Measurements from ENCODE around the gene SAMSN1. TPM values are rescaled to one million over a fixed set of nuclear protein-coding genes. Genes with fewer than 3 reads are reported as not detected.

SAMSN1 gene
- total and polyA plus RNA-seq, 12 donors: 0.28 to 12.8 (median 1.6) TPM

DNA sequence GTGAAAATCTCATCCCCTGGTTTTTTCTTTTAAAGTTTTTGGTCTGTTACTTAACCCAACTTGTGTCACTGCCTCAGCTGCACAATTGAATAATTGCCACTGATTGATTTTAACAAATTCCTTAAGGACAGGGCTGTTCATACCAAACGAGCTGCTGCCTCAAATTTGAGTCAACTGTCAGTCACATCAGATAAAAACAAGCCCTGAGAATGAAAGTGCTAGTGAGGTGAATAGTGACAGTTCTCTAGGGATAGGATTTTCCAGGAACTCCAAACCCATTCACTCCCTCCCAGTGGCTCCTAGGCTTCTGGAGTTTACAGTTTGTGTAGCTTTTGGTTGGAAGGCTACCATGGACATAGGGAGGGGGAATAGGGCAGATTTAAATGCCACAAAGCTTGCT is 79.4 kb downstream of the SAMSN1 start:
- intact Hi-C loops (cut with DNase I): no loop called here
- no peak for DNase-seq
- Histone ChIP-seq H3K4me3 (no peak overlapping the region), H3K4me1 (no peaks in the 10 kb centered on the region), H3K36me3 (no peaks in the 10 kb centered on the region), H3K9me3 (peaks cover 0 to 4% (median 0%) of the 10 kb centered on the region in 11 donors), H3K27me3 (no peaks in the 10 kb centered on the region), H3K27ac (no peak overlapping the region)
- WGBS, 2 donors: 3 to 8% methylated on average over 1 of the region's 1 CpG
- no peak for ATAC-seq
- TF ChIP-seq, protein P1, sequence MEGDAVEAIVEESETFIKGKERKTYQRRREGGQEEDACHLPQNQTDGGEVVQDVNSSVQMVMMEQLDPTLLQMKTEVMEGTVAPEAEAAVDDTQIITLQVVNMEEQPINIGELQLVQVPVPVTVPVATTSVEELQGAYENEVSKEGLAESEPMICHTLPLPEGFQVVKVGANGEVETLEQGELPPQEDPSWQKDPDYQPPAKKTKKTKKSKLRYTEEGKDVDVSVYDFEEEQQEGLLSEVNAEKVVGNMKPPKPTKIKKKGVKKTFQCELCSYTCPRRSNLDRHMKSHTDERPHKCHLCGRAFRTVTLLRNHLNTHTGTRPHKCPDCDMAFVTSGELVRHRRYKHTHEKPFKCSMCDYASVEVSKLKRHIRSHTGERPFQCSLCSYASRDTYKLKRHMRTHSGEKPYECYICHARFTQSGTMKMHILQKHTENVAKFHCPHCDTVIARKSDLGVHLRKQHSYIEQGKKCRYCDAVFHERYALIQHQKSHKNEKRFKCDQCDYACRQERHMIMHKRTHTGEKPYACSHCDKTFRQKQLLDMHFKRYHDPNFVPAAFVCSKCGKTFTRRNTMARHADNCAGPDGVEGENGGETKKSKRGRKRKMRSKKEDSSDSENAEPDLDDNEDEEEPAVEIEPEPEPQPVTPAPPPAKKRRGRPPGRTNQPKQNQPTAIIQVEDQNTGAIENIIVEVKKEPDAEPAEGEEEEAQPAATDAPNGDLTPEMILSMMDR (IDR thresholded peaks at IDR 0.05): no peak

DNA sequence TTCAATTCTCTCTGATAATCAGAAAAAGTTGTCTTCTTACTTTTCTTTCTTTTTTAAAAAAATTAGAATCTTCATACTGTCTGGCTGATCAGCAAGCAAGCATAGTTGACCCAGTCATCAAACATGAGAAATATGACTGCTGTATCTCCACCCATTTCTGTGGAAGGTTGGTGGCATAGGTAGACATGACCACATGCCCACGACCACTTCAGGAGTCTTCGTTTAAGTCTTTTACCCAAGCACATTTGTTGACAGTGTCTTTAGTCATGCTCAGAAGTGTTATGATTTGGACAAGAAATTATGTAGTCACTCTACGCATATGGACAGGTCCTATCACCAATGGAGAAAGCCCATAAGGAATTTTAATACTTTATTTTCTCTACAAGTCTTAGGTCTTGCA is 88.4 kb downstream of the SAMSN1 start:
- no peaks in the 10 kb centered on the region for H3K4me1 ChIP-seq
- H3K4me3 ChIP-seq: no peak overlapping the region
- no peak for ATAC-seq
- H3K9me3 ChIP-seq: no peaks in the 10 kb centered on the region
- no peak overlapping the region for H3K27ac ChIP-seq
- DNase-seq: no peak
- intact Hi-C loops (cut with DNase I): loop anchor here in 1 of 10 donors (5.0 kb wide), 1 partner anchor 80 kb away; no protein-coding TSS in a partner anchor
- no peaks in the 10 kb centered on the region for H3K36me3 ChIP-seq
- H3K27me3 ChIP-seq: no peaks in the 10 kb centered on the region
- 85 to 87% methylated on average over 3 of the region's 3 CpGs for WGBS, 2 donors
- TF ChIP-seq, protein P1 (IDR thresholded peaks at IDR 0.05): no peak

DNA sequence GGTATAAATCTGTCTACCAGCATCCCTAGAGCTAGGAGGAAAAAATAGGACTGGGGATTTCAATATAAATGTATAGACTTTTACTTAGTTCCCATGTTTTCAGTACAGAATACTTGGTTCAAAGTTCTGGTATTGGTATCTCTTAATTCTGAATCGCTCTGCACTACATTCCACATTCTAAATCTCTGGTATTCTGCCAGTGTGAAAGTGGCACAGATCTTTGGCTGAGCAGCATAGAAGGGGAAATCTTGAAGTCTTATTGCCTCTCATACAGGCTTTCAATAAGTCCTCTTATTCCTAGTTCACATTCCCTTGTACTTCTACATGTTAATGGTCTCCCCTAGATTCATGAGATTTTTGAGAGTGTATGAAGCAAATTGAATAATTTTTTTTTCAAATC is 89.2 kb downstream of the SAMSN1 start:
- Histone ChIP-seq H3K4me3 (no peak overlapping the region), H3K36me3 (no peaks in the 10 kb centered on the region), H3K9me3 (no peaks in the 10 kb centered on the region), H3K27me3 (no peaks in the 10 kb centered on the region), H3K27ac (no peak overlapping the region), H3K4me1 (no peaks in the 10 kb centered on the region)
- DNase-seq (no peak), ATAC-seq (no peak)
- WGBS, 2 donors: 82 to 84% methylated on average over 1 of the region's 1 CpG
- TF ChIP-seq, protein P1 (IDR thresholded peaks at IDR 0.05): no peak
- intact Hi-C loops (cut with DNase I): loop anchor here in 1 of 10 donors (5.0 kb wide), 1 partner anchor 80 kb away; no protein-coding TSS in a partner anchor

DNA sequence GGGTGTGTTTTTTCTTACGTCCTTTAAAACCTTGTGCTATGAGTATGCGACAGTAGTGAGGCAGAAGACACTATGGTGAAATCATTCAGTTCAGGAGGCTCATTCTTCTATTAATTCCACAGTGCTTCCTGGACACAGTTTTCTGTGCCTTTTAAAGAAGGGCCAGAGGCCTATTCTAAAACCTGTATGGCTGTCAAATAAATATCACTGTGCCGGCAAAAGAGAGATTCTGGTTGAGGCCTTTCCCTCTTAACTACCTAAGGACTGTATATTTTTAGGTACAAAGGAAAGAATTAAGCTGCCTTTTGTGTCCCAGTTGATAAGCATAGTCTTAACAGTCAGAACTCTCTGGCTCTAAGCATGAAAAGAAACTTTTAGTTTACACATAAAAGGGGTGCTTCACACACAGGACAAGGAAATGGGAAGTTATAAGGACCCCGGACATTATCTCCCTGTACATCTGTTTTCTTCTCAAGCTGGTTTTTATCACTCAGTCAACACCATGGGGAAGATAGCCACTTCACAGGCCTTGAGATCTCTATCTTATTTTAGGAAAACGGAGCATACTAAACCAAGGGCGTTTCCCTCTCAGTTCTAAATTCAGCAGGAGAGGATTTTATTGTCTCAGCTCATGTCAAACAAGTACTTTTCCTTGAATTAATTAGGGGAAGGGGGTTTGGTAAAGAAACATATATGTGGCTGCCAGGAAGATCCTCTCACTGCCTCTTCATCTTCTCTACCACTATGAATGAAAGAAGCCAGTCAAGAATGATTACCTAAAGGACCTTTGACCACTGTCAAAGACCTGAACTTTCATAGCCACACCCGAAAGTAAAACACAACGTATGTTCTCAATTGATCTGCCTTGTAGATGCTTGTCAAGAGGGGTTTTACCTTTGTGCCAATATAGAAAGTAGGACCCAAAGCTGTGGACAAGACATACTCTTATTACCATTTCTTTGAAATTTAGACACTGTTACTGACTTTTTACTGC is 91.8 kb downstream of the SAMSN1 start:
- H3K4me3 ChIP-seq: no peak overlapping the region
- TF ChIP-seq, protein P1 (IDR thresholded peaks at IDR 0.05): no peak
- 55 to 57% methylated on average over 8 of the region's 8 CpGs for WGBS, 2 donors
- H3K27me3 ChIP-seq: no peaks in the 10 kb centered on the region
- intact Hi-C loops (cut with DNase I): loop anchor here in 1 of 10 donors (5.0 kb wide), 1 partner anchor 83 kb away; no protein-coding TSS in a partner anchor
- H3K36me3 ChIP-seq: no peaks in the 10 kb centered on the region
- H3K27ac ChIP-seq: no peak overlapping the region
- no peaks in the 10 kb centered on the region for H3K9me3 ChIP-seq
- no peak for ATAC-seq
- H3K4me1 ChIP-seq: no peaks in the 10 kb centered on the region
- DNase-seq: no peak

Measured in heart right ventricle (tissue), 16 donors.